GM20431 (cell line): ENCODE results near the gene KDM5B.

Experiments
- in situ Hi-C: fragments of 300-500 bp; cut with MseI, MboI; formaldehyde crosslinking; loops from one replicate; pipeline ENCODE4 v1.15.0; 2020; ENCODE audit warnings: low sequenced_read_pairs; ENCODE audit not compliant: unreplicated experiment

The KDM5B gene

GRCh38 chr1:202723708-202724107 lies 84.5 kb downstream of the KDM5B start:
- in situ Hi-C loops: loop anchor here (25.0 kb wide), 1 partner anchor 261 kb away; no protein-coding TSS in a partner anchor

GRCh38 chr1:202723046-202723445 lies 85.2 kb downstream of the KDM5B start:
- in situ Hi-C loops: loop anchor here (25.0 kb wide), 1 partner anchor 261 kb away; no protein-coding TSS in a partner anchor

GRCh38 chr1:202716654-202717053 lies 91.6 kb downstream of the KDM5B start:
- in situ Hi-C loops: loop anchor here (25.0 kb wide), 1 partner anchor 254 kb away; no protein-coding TSS in a partner anchor

- in situ Hi-C loops: loop anchor here (25.0 kb wide), 1 partner anchor 252 kb away; no protein-coding TSS in a partner anchor
These were observed 94.0 kb downstream of the KDM5B start for GRCh38 chr1:202714202-202714601.

- in situ Hi-C loops: loop anchor here (25.0 kb wide), 1 partner anchor 251 kb away; no protein-coding TSS in a partner anchor
These were observed 95.1 kb downstream of the KDM5B start for GRCh38 chr1:202713110-202713509.

- in situ Hi-C loops: loop anchor here (25.0 kb wide), 1 partner anchor 250 kb away; no protein-coding TSS in a partner anchor
These were observed 96.1 kb downstream of the KDM5B start for GRCh38 chr1:202711949-202712635.

GRCh38 chr1:202710070-202711045 lies 97.9 kb downstream of the KDM5B start, which contains the start of gene SYT2:
Gene SYT2 (minus strand): TSS chr1:202710454. CDS start chr1:202605772, 104,682 bp downstream.
- in situ Hi-C loops: loop anchor here (25.0 kb wide), 1 partner anchor 248 kb away; no protein-coding TSS in a partner anchor

- in situ Hi-C loops: loop anchor here (25.0 kb wide), 1 partner anchor 247 kb away; no protein-coding TSS in a partner anchor
These were observed 98.8 kb downstream of the KDM5B start for GRCh38 chr1:202709276-202710041.

- in situ Hi-C loops: loop anchor here (25.0 kb wide), 1 partner anchor 246 kb away; no protein-coding TSS in a partner anchor
These were observed 99.6 kb downstream of the KDM5B start for GRCh38 chr1:202708456-202709275.

- in situ Hi-C loops: loop anchor here (25.0 kb wide), 1 partner anchor 245 kb away; no protein-coding TSS in a partner anchor
These were observed 101.4 kb downstream of the KDM5B start for GRCh38 chr1:202706851-202707250.

- in situ Hi-C loops: loop anchor here (25.0 kb wide), 1 partner anchor 242 kb away; no protein-coding TSS in a partner anchor
These were observed 103.6 kb downstream of the KDM5B start for GRCh38 chr1:202704601-202705000.

- in situ Hi-C loops: loop anchor here (25.0 kb wide), 1 partner anchor 241 kb away; no protein-coding TSS in a partner anchor
These were observed 105.0 kb downstream of the KDM5B start for GRCh38 chr1:202703191-202703590.

GRCh38 chr1:202702088-202702487 lies 106.1 kb downstream of the KDM5B start:
- in situ Hi-C loops: loop anchor here (25.0 kb wide), 1 partner anchor 240 kb away; no protein-coding TSS in a partner anchor

- in situ Hi-C loops: loop anchor here (25.0 kb wide), 1 partner anchor 239 kb away; no protein-coding TSS in a partner anchor
These were observed 107.0 kb downstream of the KDM5B start for GRCh38 chr1:202701200-202701599.

- in situ Hi-C loops: loop anchor here (25.0 kb wide), 1 partner anchor 238 kb away; no protein-coding TSS in a partner anchor
These were observed 108.2 kb downstream of the KDM5B start for GRCh38 chr1:202700061-202700460.

- in situ Hi-C loops: no loop called here
These were observed 109.9 kb downstream of the KDM5B start for GRCh38 chr1:202698276-202698675.

GRCh38 chr1:202697038-202697437 lies 111.2 kb downstream of the KDM5B start:
- in situ Hi-C loops: no loop called here

GRCh38 chr1:202694314-202694713 lies 113.9 kb downstream of the KDM5B start:
- in situ Hi-C loops: no loop called here
